Activated naive CD4-positive, alpha-beta T cell treated with anti-CD3 and anti-CD28 coated beads, Interleukin-2, amount 50 U/mL, for 16 hours (primary cell): ENCODE results near the gene CAPRIN1.

Experiments
- DNase-seq: peaks from one replicate; pipeline ENCODE4 v3.0.0-alpha.2; 2020

Gene CAPRIN1

DNA sequence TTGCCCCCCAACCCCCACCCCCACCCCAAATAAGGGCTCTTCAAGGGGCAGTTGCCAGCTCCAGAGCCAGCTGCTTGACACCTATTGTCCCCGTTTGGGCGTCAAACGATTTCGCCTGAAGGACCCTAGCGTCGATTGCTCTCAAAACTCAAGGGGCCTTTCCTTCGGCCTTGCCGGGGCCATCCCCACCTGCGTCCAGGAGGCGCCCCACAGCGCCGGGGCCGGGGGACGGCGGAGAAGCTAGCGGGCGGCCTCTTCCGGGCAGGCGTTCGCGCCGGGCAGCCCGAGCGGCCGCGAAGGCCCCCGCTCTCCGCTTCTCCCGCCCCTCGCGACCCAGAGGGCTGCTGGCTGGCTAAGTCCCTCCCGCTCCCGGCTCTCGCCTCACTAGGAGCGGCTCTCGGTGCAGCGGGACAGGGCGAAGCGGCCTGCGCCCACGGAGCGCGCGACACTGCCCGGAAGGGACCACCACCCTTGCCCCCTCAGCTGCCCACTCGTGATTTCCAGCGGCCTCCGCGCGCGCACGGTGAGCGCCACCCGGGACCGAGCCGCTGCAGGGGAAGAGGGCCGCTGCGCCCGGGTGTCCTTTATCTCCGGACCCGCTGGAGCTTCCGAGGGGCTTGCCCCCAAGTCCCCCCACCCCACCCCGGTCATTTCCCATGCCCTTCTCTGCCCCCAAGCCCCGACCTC, at the start of gene CAPRIN1:
CAPRIN1 (plus strand) TSS at position 383 of the 687 bp plus-strand sequence. CDS start 690 bp downstream, outside the sequence.
- DNase-seq = peak; percentile 86

- DNase-seq = no peak
Measured at GRCh38 chr11:34002420-34002819, 49.1 kb upstream of the CAPRIN1 start.

DNA sequence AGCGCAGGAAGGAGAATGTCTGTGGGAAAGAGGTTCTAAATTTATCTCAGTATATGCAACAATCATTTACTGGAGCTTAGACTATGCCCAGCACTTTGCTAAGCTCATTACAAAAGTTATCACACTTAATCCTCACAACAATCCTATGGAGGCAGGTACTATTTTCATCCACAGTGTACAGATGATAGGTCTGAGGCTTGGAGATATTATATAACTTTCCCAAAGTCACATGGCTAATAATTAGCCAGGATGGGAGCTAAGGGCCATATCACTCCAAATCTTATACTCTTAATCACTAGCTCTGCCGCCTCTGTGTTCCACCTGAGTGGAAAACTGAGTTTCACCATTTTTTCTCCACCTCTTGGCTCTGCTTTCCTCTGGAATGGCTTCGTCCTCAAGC, 47.3 kb upstream of the CAPRIN1 start:
- no peak for DNase-seq

DNA sequence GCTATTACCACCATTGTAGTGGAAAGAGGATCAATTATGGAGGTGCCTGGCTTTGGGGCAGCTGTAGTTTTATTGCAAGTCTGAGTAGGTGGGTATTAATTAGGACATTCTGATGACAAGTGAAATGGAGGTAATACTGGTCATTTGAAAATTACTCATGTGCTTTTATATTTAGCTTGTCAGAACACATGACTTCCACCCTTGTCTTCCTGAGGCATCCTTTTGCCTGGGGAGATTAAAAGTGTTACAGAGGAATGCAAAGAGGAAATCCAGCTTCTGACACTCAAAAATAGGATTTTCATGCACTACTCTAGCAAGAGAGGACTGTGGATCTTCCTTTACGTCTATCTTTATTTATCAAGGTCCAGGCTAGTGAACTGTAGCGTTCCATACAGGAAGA, 44.7 kb upstream of the CAPRIN1 start:
- DNase-seq = no peak

DNA sequence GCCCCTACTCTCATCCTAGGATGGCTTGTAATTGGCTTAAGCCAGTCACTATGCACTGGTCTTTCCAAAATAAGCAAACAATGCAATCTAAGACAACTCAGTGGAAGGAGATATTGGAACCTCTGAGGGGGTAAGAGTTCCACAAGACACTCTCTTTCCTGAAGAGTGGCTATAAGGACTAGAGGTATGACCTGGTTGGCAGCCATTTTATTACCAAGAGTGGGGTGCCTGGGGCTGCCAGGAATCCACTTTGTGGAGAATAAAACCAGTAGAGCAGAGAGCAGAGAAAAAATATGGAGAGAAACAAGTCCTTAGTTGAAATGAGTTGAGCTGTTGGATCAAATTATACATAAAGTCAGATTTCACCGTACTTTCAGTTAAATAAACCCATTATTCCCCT, 38.8 kb upstream of the CAPRIN1 start:
- no peak for DNase-seq

DNA sequence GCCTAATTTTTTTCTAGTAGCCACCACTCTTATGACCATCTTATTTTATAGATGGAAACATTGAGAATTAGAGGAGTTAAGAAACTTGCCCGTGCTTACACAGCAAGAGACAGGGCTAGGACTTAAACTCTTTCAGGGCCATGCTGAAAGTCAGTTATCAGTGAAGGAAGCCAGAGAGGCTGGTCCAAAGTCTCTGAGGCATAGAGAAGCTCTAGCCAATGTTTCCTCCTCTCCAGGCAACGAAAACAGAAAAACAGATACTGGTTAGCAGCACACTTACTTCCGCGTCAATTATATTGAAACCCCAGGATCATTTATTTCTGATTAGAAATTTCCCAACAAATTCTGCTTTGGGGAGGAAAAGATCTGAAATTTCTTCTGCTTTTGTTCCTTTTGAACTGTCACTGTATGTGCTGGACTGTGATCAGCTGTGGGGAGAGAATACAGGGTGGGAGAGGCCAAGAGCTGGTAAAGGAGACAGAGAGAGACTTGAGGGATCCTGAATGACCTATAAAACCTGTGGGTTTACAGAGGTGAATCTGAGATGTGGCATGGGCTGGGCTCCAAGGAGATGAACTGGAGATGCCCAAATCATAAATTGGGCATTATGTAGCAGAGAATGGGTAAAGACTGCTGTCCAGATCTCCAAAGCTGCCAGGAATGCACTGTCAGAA, 37.5 kb upstream of the CAPRIN1 start:
- DNase-seq = no peak

- no peak for DNase-seq
Measured at GRCh38 chr11:34021977-34022735, 29.4 kb upstream of the CAPRIN1 start.

- DNase-seq = no peak
Measured at GRCh38 chr11:34026432-34026831, 25.1 kb upstream of the CAPRIN1 start.

GRCh38 chr11:34027516-34028408, 23.8 kb upstream of the CAPRIN1 start:
- no peak for DNase-seq

DNA sequence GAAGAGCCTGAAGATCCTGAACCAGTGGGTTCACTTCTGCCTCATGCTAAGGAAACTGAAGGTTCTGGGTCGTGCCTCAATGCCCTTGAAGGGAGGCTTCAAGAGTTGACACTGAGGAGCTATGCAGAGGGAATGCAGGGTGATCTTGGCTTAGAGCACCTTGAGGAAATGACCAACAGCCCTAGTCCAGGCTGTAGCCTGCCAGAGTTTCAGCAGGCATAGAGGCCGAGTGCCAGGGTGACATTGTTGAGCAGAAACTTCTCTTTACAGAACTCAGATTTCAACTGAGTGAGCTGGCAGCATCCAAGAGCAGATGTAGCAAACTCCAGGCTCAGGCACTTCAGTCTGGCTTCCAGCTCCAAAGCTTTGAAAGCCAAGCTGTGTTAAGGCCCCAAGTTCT, 23.1 kb upstream of the CAPRIN1 start:
- no peak for DNase-seq

DNA sequence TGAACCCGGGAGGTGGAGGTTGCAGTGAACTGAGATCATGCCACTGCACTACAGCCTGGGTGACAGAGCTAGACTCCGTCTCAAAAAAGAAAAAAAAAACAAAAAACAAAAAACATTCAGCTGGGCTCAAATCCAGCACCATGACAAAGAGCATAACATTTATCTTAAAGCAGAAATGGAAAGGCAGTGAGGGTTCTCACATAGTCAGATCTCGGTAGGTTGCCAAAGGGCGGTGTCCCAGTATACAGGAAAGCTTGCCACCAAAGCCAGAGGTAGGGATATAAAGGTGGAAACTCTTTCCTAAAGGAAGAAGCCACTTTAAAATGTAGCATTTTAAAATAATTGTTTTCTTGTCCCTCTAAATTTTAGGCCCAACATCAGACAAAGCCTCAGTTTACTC, 22.4 kb upstream of the CAPRIN1 start:
- DNase-seq = no peak

DNA sequence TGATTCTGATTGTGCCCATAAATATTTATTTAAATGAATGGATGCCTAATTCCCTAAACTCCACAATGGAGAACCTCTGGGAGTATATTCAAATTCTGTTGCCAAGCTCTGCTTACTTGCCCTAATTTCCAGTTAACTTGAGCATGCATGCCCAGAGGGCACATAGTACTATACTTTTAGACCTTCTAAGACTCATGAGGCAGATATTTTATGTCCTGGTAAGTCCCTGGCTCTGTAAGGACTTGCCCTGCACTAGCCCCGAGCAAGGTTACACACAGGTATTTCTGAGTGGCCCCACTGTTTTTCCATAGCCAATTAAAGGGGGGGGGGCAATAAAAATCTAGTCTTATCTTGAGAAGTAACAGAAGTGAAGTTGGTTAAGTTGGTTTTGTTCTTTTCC, 21.1 kb upstream of the CAPRIN1 start:
- no peak for DNase-seq

DNA sequence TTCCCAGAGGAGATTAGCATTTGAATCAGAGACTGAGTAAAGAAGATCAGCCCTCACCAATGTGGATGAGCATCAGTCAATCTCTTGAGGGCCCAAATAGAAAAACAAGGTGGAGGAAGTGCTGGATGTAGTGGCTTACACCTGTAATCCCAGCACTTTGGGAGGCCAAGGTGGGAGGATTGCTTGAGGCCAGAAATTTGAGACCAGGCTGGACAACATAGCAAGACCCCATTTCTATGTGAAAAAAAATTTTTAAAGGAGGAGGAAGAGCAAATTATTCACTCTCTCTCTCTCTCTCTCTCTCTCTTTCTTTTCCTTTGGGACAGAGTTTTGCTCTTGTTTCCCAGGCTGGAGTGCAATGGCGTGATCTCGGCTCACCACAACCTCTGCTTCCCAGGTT, 18.1 kb upstream of the CAPRIN1 start:
- DNase-seq = no peak

DNA sequence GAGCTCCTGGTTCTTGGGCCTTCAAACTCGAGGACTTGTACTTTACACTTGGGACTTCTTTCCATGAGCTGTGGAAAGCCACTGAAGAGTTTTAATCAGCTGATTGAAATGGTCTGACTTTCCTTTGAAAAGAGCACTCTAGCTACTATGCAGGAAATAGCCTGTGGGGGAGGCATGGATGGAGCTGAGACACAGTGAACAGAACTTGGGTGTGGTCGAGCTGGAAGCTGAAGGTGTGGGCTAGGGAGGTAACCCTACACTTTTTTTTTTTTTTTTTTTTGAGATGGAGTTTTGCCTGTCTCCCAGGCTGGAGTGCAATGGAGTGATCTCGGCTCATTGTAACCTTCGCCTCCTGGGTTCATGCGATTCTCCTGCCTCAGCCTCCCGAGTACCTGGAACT, 17.5 kb upstream of the CAPRIN1 start:
- DNase-seq = no peak

DNA sequence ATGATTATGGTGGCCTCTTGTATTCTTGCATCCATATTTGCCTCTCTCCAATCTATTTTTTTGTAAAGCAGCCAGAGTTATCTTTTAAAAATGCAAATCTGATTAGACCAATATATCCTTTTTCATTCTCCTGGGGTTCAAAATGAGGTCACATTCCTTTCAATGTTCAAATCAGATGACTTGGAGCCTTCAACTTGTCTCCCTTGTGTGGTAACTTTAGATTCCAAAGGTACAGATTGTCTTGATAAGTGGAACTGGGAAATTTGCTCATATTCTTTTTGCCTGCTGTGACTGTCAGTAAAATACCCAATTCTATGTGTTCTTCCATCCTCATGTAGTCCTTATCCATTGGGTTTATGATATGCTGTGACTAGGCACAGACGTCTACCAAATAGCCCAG, 15.1 kb upstream of the CAPRIN1 start:
- no peak for DNase-seq

DNA sequence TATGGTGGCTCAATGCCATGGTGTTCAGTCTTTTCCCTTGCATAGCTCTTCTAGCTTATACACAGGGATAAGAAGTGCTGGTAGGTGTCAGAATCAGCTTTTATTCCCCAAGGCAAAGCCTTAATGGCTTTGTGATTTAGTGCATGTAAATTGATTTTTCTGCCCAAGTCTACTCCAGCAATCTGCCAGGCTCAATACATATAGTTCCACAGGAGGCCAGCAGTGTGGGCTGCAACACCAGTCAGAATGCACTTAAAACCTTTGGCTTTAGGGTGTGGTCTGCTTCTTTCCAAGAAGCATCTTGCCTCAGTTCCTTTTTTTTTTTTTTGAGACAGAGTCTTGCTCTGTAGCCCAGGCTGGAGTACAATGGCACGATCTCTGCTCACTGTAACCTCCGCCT, 14.5 kb upstream of the CAPRIN1 start:
- no peak for DNase-seq

DNA sequence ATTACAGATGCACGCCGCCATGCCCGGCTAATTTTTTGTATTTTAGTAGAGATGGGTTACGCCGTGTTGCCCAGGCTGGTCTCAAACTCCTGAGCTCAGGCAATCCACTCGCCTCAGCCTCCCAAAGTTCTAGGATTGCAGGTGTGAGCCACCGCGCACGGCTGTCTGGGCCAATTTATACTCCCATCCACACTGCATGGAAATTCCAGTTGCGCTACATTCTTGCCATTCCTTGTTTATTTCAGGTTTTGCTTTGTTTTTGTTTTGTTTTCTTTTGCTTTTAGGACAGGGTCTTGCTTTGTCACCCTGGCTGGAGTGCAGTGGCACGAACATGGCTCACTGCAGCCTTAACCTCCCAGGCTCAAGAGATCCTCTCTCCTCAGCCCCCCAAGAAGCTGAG, 11.0 kb upstream of the CAPRIN1 start:
- no peak for DNase-seq

DNA sequence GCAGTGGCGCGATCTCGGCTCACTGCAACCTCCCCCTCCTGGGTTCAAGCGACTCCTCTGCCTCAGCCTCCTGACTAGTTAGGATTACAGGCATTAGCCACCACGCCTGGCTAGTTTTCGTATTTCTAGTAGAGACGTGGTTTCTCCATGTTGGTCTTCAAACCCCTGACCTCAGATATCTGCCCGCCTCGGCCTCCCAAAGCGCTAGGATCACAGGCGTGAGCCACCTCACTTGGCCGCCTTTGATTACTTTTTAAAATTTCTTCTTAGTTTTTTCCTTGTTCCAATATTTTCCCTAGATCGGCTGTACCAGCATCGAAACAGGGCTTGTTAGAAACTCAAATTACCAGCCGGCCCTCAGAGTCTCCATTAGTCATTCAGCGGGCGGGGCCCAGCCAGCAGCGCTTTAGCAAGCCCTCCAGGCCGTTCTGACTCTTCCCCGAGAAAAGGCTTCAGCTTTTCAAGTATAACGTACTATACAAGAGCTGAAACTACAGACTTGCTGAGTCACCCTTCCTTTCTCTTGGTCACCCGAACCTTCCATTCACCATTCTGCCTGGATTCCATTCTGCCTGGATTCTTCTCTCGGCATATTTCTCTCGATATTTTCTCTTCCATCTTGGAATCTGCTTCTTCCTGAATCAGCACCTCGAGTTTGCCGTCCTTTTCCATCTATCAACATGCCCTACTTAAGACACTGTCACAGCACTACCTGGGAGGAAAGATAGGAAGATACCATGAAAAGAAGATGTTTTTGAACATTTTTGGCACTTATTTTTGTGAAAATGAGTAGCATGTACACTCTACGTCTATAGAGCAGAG, 6.7 kb upstream of the CAPRIN1 start:
- DNase-seq = peak; percentile 15

- DNase-seq = no peak
Measured at GRCh38 chr11:34049028-34049427, 2.5 kb upstream of the CAPRIN1 start.

GRCh38 chr11:34050581-34051348, 766 bp upstream of the CAPRIN1 start:
- DNase-seq = no peak

DNA sequence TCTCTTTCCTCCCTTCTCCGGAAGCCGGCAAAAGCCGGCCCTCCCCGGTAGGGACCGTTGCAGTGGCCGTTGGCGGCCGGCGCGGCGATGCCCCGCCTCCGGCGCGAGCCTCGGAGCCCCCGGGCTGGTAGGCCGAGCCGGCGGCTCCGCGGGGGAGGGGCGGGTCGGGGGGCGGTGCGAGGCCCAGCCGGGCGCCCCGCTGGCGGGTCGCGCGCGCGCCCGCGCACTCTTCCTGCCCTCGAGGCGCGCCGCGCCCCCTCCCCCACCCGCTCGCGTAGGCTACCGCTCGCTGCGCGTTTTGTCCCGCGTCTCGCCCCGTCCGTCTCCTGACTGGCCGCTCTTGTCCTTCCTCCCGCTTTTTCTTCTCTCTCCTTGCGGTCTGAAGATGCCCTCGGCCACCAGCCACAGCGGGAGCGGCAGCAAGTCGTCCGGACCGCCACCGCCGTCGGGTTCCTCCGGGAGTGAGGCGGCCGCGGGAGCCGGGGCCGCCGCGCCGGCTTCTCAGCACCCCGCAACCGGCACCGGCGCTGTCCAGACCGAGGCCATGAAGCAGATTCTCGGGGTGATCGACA, 591 bp downstream of the CAPRIN1 start:
- DNase-seq = peak; percentile 93
